T-helper 17 cell (primary cell): ENCODE data around the gene MYBBP1A. TPM values are rescaled to one million over a fixed set of nuclear protein-coding genes. Genes with fewer than 3 reads are reported as not detected.
"Not testable (repeated sequence)": the region's sequence is repeated elsewhere in the genome, so short reads cannot be mapped to it uniquely, and the experiment has no call there.

Experiments
- ATAC-seq: fragments of 150-1000 bp; cut with Tn5 transposase; 2 replicates; pipeline ENCODE4 v1.10.0; 2021; ENCODE audit warnings: mild to moderate bottlenecking, moderate library complexity
- DNase-seq, 3 donors: peaks; one replicate each; pipeline versions ENCODE4 v3.0.0 to v3.0.0-alpha.2; 2020 to 2021
- H3K9me3 ChIP-seq: one replicate; pipeline ENCODE4 v1.7.0; 2013; ENCODE audit warnings: low read length, mild to moderate bottlenecking; ENCODE audit not compliant: control insufficient read depth, poor library complexity, severe bottlenecking
- H3K27ac Mint-ChIP-seq: one replicate; pipeline ENCODE4 v1.8.0; 2022; ENCODE audit warnings: mild to moderate bottlenecking, moderate library complexity, mixed read lengths
- H3K27me3 Mint-ChIP-seq: one replicate; pipeline ENCODE4 v1.8.0; 2022; ENCODE audit warnings: mixed read lengths
- H3K36me3 Mint-ChIP-seq: one replicate; pipeline ENCODE4 v1.8.0; 2022; ENCODE audit warnings: low read depth, mixed read lengths
- H3K4me1 Mint-ChIP-seq: one replicate; pipeline ENCODE4 v1.8.0; 2022; ENCODE audit warnings: mild to moderate bottlenecking, mixed read lengths
- H3K4me3 Mint-ChIP-seq: one replicate; pipeline ENCODE4 v1.8.0; 2022; ENCODE audit warnings: mild to moderate bottlenecking, moderate library complexity, mixed read lengths
- total RNA-seq, 4 donors: library from RNA in 2 of 4; stranded (reverse) in 2 of 4; gene quantifications; one replicate each; pipeline ENCODE4 v1.2.3 and lab custom pipeline; 2022 to 2026

MYBBP1A gene
- total RNA-seq, 2 donors from 2014 or later, result 63.8 to 64.4 TPM

DNA sequence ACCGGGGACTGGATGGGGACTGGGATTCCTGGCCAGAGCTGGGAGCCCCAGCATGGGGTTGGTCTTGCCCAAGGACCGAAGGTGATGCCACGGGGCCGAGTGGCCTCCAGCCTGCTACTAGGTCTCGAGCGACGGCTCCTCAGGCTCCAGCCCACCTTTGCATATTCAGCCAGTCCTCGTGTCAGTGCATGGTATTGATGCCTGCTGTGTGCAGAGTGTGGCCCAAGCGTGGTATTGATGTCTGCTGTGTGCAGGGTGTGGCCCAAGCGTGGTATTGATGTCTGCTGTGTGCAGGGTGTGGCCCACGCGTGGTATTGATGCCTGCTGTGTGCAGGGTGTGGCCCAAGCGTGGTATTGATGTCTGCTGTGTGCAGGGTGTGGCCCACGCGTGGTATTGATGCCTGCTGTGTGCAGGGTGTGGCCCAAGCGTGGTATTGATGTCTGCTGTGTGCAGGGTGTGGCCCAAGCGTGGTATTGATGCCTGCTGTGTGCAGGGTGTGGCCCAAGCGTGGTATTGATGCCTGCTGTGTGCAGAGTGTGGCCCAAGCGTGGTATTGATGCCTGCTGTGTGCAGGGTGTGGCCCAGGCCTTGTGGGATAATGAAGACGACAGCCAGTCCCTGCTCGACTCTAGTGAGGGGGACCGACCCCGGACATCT lies 40.6 kb upstream of the MYBBP1A start:
- not testable (repeated sequence) for H3K36me3 Mint-ChIP-seq, H3K9me3 ChIP-seq, ATAC-seq, H3K4me1 Mint-ChIP-seq, DNase-seq, H3K27ac Mint-ChIP-seq, H3K4me3 Mint-ChIP-seq
- H3K27me3 Mint-ChIP-seq, result peaks cover 46% of the 10 kb centered on the region

DNA sequence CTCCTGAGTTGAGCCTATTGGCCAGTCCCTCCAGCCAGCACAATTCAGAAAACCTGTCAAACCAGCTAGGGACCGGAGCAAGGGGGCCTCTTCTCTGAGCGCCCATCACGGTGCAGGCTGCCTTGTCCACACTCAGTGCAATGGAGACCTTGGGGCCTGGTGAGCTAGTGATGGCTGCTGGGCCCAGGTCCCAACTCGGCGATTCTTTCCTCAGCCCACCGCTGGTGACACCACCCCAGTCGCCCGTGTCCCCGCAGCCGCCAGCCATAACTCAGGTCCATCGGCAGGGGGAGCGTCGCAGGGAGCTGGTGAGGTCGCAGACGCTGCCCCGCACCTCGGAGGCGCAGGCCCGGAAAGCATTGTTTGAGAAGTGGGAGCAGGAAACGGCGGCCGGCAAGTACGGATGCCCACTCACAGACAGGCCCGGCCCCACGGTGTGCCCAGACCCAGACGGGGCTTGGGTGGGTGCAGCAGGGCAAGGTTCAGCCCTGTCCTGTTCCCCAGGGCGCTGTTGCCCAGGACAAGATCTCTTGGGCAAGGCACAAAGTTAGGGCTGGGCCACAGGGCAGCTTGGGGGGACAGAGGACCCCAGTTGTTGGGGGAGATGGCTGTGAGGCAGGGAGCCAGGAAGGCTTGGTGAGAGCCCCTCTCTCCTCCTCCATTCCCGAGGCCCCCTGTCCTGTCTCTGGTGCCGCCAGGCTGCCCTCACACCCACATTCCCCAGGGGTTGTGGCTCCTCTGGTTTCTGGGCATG lies 39.9 kb upstream of the MYBBP1A start:
- H3K9me3 ChIP-seq, result no peaks in the 10 kb centered on the region
- peaks cover 53% of the 10 kb centered on the region for H3K27me3 Mint-ChIP-seq
- peak; percentile 62 for ATAC-seq
- peaks cover 6% of the 10 kb centered on the region for H3K4me1 Mint-ChIP-seq
- H3K27ac Mint-ChIP-seq, result no peak overlapping the region
- no peak overlapping the region for H3K4me3 Mint-ChIP-seq
- no peaks in the 10 kb centered on the region for H3K36me3 Mint-ChIP-seq
- no peak for DNase-seq

DNA sequence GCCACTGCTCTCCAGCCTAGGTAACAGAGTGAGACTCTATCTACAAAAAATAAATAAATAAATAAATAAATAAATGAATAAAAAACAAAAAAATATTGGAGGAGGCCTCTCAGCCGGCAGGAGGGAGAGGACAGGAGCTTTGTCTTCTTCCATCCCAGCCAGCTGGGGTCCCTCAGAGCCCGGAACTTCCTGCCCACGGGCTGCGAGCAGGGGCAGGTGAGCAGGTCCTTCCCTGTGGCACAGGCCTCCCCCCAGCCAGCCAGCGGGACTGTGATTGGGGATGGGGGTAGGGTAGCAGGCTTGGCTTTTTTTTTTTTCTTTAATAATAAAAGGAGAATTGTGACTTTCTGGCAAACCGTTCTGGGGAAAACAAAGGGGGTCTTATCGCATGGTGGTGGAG lies 39.2 kb upstream of the MYBBP1A start:
- no peak overlapping the region for H3K4me3 Mint-ChIP-seq
- peaks cover 6% of the 10 kb centered on the region for H3K4me1 Mint-ChIP-seq
- no peak overlapping the region for H3K27ac Mint-ChIP-seq
- no peak for DNase-seq
- H3K36me3 Mint-ChIP-seq, result no peaks in the 10 kb centered on the region
- no peaks in the 10 kb centered on the region for H3K9me3 ChIP-seq
- H3K27me3 Mint-ChIP-seq, result peaks cover 49% of the 10 kb centered on the region
- ATAC-seq, result no peak

DNA sequence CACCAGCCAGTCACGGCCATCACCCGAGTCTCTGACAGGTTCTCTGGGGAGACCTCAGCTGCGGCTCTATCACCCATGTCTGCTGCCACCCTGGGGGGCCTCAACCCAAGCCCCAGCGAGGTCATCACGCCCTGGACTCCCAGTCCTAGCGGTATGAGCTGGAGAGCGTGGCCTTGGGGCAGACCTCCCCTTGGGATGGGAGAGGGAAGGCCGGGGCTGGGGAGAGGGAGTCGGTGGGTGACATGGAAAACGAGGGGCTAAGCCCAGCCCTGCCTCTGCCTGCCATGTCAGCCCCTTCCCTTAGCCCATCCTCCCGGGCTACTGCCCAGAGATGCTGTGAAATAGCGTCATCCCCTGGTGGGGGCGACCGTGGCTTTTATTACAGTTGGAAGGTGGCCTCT lies 37.8 kb upstream of the MYBBP1A start:
- H3K27me3 Mint-ChIP-seq, result peaks cover 52% of the 10 kb centered on the region
- DNase-seq (no peak), ATAC-seq (no peak)
- no peak overlapping the region for H3K27ac Mint-ChIP-seq
- no peak overlapping the region for H3K4me3 Mint-ChIP-seq
- no peaks in the 10 kb centered on the region for H3K9me3 ChIP-seq
- H3K4me1 Mint-ChIP-seq, result peaks cover 6% of the 10 kb centered on the region
- no peaks in the 10 kb centered on the region for H3K36me3 Mint-ChIP-seq

DNA sequence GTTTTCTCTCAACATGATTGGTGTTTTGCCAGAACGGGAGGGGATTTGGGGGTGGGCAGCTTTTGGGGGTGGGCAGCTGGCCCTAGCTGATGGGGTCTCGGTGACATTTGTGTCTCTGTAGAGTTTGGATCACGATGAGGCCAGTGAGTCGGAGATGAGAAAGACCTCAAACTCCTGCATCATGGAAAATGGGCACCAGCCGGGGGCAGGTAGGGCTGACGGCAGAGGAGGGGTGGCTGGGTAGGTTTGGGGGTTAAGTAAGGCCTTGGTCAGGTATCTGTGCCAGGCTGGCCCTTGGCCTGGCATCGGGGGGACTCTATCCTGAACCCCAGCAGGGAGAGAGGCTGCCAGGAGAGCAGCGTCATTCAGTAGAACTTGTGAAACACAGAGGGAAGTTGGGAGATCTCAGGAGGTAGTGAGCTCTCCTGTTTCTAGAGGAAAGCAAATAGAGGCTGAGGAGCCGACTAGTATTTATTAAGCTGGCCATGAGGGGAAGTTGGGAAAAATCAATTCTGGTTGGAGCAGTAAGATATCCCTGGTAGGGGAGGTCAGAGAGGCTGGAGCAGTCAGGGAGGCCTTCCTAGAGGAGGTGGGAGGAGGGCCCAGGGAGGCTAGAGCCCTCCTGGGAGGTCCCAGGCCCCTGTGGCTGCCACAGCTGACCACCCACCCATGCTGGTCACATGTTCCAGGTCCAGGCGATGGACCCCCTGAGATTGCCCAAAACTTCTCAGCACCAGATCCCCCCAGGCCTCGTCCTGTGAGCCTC lies 37.2 kb upstream of the MYBBP1A start:
- H3K36me3 Mint-ChIP-seq, result no peaks in the 10 kb centered on the region
- no peak overlapping the region for H3K27ac Mint-ChIP-seq
- H3K9me3 ChIP-seq, result no peaks in the 10 kb centered on the region
- no peak overlapping the region for H3K4me3 Mint-ChIP-seq
- no peak for DNase-seq
- peaks cover 6% of the 10 kb centered on the region for H3K4me1 Mint-ChIP-seq
- ATAC-seq, result no peak
- peaks cover 46% of the 10 kb centered on the region for H3K27me3 Mint-ChIP-seq

DNA sequence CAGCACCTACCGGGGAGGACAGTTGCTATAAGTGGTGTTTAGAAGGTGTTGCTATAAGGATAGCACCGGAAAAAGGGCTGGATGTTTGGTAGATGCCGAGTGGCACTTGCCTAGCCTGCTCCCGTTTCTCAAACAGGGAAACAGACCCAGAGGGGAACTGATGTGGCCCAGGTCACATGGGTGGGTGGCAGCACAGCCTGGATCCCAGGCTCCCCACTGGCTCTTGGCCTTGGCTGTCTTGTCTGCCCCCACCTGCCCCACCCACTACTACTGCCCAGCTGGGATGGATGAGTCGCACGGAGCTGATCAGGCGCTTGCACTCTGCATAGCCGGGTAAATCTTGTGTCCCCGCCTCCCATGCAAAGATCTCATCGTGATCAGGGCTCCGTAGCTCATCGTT lies 36.3 kb upstream of the MYBBP1A start:
- Mint-ChIP-seq H3K27me3 (peaks cover 47% of the 10 kb centered on the region), H3K4me3 (no peak overlapping the region), H3K4me1 (peaks cover 6% of the 10 kb centered on the region), H3K36me3 (no peaks in the 10 kb centered on the region), H3K27ac (no peak overlapping the region)
- no peaks in the 10 kb centered on the region for H3K9me3 ChIP-seq
- ATAC-seq, result no peak
- no peak for DNase-seq

DNA sequence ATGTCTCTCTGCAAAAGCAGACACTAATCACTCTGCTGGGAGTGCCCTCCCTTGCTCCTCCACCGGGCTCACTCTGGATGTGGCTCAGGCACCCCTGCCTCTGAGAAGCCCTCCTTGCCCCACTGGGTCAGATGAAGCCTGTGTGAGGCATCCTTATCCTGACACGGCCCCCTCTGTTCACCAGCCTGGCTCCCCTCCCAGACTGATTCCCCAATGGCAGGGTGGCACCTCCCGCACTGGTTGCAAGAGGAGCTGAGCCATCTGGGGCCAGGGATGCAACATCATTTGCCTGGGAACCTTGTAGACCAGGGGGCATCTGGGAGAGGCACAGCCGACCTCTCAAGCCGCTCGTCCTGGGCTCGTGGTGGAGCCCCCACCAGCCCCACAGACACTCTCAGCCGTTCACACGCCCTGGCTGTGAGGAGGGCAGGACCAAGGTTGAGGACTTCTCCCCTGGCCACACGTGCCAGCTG lies 35.8 kb upstream of the MYBBP1A start:
- ATAC-seq (no peak), DNase-seq (no peak)
- Mint-ChIP-seq H3K4me3 (no peak overlapping the region), H3K27me3 (peaks cover 52% of the 10 kb centered on the region), H3K36me3 (no peaks in the 10 kb centered on the region), H3K27ac (no peak overlapping the region), H3K4me1 (peaks cover 9% of the 10 kb centered on the region)
- no peaks in the 10 kb centered on the region for H3K9me3 ChIP-seq

DNA sequence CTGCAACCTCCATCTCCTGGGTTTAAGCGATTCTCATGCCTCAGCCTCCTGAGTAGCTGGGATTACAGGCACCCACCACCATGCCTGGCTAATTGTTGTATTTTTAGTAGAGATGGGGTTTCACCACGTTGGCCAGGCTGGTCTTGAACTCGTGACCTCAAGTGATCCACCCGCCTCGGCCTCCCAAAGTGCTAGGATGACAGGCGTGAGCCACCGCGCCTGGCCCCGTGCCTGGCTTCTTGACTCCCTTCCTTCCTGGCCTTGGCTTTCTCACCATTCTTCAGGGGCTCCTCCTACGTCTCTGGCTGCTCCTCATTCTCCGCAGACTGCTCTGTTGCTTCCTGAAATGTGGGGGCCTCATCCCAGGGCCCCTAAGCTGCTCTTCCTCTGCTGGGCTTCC lies 34.9 kb upstream of the MYBBP1A start:
- H3K4me1 Mint-ChIP-seq, H3K4me3 Mint-ChIP-seq, H3K36me3 Mint-ChIP-seq, DNase-seq, H3K27ac Mint-ChIP-seq, ATAC-seq, H3K9me3 ChIP-seq: not testable (repeated sequence)
- peaks cover 60% of the 10 kb centered on the region for H3K27me3 Mint-ChIP-seq

DNA sequence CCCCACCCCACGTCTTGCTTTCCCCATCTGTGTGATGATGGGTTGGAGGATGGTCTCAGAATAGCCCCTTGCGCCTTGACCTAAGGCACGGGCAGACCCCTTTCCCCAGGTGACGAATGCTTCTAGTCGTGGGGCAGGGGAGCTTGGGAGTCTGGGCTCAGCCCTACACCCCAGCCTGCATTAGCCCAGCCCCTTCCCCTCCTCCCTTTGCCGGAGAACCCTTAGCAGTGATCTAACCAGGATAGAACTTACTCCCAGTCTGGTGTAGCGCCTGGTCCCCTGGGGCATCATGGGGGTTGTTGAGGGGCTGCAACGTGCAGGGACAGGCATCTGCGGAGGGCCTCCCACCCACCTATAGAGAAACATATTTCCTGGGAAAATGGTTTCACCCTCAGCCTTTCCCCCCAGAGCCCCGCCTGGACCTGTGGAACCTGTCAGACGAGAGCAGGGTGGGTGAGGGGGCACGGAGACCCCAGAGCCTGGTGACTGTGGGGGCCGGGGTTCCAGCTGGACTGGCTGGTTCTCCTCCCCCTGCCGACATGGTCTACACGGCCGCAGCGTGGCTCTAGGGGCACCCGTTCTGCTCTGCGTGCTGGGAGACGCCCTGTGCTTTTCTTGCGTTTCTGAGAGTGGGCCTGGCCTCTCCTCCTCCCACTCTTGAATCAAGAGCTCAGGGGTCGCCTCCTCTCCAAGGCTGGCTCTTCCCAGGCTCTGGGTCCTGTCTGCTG lies 33.9 kb upstream of the MYBBP1A start:
- H3K36me3 Mint-ChIP-seq, result peaks cover 2% of the 10 kb centered on the region
- peaks cover 55% of the 10 kb centered on the region for H3K27me3 Mint-ChIP-seq
- H3K27ac Mint-ChIP-seq, result no peak overlapping the region
- ATAC-seq (no peak), DNase-seq (no peak)
- H3K4me1 Mint-ChIP-seq, result peaks cover 6% of the 10 kb centered on the region
- H3K9me3 ChIP-seq, result no peaks in the 10 kb centered on the region
- H3K4me3 Mint-ChIP-seq, result no peak overlapping the region

DNA sequence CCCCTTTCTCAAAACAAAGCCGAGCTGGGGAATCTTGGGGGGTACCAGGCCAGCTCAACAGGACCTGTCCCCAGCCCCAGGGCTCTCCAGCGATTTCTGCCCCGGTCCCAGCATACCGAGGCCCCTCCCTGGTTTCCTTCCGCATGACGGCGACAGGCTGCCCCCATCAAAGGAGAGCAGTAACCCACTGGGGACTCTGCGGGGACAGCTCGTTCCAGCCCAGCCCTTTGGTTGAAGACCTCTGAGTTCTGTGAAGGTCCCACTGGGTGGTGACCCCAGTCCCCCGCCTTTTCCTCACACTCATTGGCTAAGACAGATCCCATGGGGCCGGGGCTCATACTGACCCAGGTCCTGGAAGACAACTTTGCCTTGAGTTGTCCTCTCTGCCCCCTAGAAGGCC lies 33.2 kb upstream of the MYBBP1A start:
- Mint-ChIP-seq H3K27ac (no peak overlapping the region), H3K36me3 (peaks cover 2% of the 10 kb centered on the region), H3K27me3 (peaks cover 56% of the 10 kb centered on the region), H3K4me1 (peaks cover 9% of the 10 kb centered on the region), H3K4me3 (no peak overlapping the region)
- ATAC-seq, result no peak
- H3K9me3 ChIP-seq, result no peaks in the 10 kb centered on the region
- DNase-seq, result no peak

DNA sequence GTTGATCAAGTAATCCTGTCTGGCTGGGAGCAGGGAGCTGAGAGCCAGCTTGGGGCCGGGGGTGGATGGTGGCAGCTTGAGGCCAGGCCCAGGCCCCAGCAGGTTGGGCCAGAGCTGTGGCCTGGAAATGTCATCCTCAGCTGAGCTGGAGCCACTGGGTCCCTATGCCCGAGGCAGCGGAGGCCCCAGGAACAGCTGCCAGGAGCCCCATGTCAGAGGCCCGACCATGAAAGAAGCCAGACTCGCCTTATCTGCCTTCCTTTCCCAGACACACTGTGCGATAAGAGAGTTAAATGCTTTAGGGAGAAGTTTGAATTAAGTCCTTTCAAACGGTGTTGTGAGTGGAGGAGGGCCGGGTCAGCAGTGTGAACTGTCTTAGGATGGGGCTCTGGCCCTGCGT lies 32.6 kb upstream of the MYBBP1A start:
- Mint-ChIP-seq H3K4me3 (no peak overlapping the region), H3K27ac (no peak overlapping the region), H3K27me3 (peaks cover 59% of the 10 kb centered on the region), H3K4me1 (peaks cover 9% of the 10 kb centered on the region), H3K36me3 (peaks cover 2% of the 10 kb centered on the region)
- DNase-seq (no peak), ATAC-seq (no peak)
- H3K9me3 ChIP-seq, result no peaks in the 10 kb centered on the region

DNA sequence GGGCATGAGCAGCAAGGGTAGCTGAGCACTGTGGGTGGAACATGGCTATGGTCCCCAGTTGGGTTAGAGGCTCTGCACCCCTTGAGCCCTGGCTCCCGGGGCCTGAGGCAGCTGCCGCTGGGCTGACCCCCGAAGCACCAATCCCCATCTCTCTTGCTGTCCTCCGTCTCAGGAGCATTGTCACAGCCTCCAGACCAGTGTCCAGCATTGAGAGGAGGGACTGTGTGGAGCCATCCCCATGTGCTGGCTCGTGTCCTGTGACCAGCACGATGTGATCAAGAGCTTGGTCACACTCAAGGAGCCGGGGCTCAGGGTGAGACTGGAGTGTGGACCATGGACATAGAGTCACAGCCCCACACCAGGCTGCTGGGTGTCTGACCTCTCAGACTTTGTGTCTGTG lies 32.0 kb upstream of the MYBBP1A start:
- Mint-ChIP-seq H3K4me1 (peaks cover 9% of the 10 kb centered on the region), H3K27ac (no peak overlapping the region), H3K27me3 (peaks cover 59% of the 10 kb centered on the region), H3K4me3 (peak overlapping the region; percentile 76), H3K36me3 (peaks cover 5% of the 10 kb centered on the region)
- no peak for DNase-seq
- no peak for ATAC-seq
- H3K9me3 ChIP-seq, result no peaks in the 10 kb centered on the region

DNA sequence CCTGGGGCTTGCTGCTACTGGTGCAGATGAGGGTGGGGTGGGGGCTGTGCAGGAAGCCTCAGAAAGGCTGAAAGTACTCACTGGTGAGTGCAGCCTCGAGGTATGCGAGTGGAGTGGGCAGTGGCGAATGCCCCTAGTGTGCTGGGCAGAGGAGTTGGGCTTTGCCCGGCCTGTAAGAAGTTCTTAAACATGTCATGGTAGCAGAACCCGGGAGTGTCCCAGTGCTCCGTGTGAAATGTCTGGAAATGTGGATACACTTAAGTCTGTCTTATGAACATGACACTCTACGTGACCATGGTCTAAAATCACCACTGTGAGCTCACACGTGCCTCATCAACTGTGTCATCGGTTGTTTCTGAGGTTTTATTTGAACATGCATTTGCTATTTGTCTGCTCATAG lies 30.9 kb upstream of the MYBBP1A start:
- no peak for ATAC-seq
- H3K9me3 ChIP-seq, result no peaks in the 10 kb centered on the region
- no peak overlapping the region for H3K4me3 Mint-ChIP-seq
- DNase-seq, result no peak
- peaks cover 68% of the 10 kb centered on the region for H3K27me3 Mint-ChIP-seq
- H3K36me3 Mint-ChIP-seq, result peaks cover 7% of the 10 kb centered on the region
- H3K27ac Mint-ChIP-seq, result peak overlapping the region; percentile 87
- peaks cover 9% of the 10 kb centered on the region for H3K4me1 Mint-ChIP-seq
